GM12891 (cell line): ENCODE results near the gene FGF10.

ENCODE experiments used
- POLR2A ChIP-seq: IDR thresholded peaks from 2 replicates; pipeline ENCODE4 v1.6.1; 2011; ENCODE audit warnings: low read depth, low read length, control low read depth
- POLR2AphosphoS5 ChIP-seq: IDR thresholded peaks from 2 replicates; pipeline ENCODE4 v1.6.1; 2011; ENCODE audit warnings: low read depth, low read length, control low read depth
- SPI1 ChIP-seq: IDR thresholded peaks from 2 replicates; pipeline ENCODE4 v1.6.1; 2011; ENCODE audit warnings: low read depth, low read length, control low read depth

- TF ChIP-seq POLR2A (no peak), POLR2AphosphoS5 (no peak), SPI1 (no peak)
These were observed 12.4 kb upstream of the FGF10 start for GRCh38 chr5:44401611-44402010.
